GM12865 (cell line): ENCODE data around the gene LAMA2.
"Not testable (repeated sequence)": the region's sequence is repeated elsewhere in the genome, so short reads cannot be mapped to it uniquely, and the experiment has no call there.

ENCODE experiments used
- DNase-seq: peaks from one replicate; pipeline ENCODE4 v3.0.0; 2010; ENCODE audit warnings: low read depth
- H3K4me3 ChIP-seq: 2 replicates; pipeline ENCODE4 v1.5.1; 2011; ENCODE audit warnings: mild to moderate bottlenecking, low read depth, low read length, control low read depth
- TF ChIP-seq, protein P1 (sequence below): IDR thresholded peaks from 2 replicates; pipeline ENCODE4 v1.5.1; 2011; ENCODE audit warnings: low read length, control low read depth, low read depth, inconsistent platforms; ENCODE audit not compliant: insufficient read depth; ENCODE audit errors: missing control alignments

LAMA2 gene

GRCh38 chr6:129153257-129153656, 270.3 kb downstream of the LAMA2 start:
- TF ChIP-seq, protein P1, sequence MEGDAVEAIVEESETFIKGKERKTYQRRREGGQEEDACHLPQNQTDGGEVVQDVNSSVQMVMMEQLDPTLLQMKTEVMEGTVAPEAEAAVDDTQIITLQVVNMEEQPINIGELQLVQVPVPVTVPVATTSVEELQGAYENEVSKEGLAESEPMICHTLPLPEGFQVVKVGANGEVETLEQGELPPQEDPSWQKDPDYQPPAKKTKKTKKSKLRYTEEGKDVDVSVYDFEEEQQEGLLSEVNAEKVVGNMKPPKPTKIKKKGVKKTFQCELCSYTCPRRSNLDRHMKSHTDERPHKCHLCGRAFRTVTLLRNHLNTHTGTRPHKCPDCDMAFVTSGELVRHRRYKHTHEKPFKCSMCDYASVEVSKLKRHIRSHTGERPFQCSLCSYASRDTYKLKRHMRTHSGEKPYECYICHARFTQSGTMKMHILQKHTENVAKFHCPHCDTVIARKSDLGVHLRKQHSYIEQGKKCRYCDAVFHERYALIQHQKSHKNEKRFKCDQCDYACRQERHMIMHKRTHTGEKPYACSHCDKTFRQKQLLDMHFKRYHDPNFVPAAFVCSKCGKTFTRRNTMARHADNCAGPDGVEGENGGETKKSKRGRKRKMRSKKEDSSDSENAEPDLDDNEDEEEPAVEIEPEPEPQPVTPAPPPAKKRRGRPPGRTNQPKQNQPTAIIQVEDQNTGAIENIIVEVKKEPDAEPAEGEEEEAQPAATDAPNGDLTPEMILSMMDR = no peak
- no peak for DNase-seq
- no peak overlapping the region for H3K4me3 ChIP-seq

DNA sequence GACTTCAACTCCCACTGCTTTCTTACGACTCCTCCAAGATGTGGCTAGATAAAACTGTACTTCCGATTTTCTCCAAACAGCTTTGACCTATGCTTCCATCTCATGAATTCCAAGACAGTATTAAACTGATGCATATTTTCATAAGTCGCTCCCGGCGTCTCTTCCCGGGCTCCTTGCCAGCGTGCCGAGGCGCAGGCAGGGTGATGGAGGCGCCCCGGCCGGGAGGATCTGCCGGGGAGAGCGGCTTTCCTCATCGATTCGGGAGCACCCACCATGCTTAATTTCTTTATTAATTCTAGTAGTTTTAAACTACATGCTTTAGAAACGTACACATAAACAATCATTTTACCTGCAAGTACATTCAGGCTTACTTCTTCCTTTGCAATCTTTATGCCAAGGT, 276.3 kb downstream of the LAMA2 start:
- not testable (repeated sequence) for H3K4me3 ChIP-seq, DNase-seq

GRCh38 chr6:129162605-129163004, 279.7 kb downstream of the LAMA2 start:
- no peak for DNase-seq
- H3K4me3 ChIP-seq = no peak overlapping the region
- TF ChIP-seq, protein P1 = no peak

- H3K4me3 ChIP-seq = no peak overlapping the region
- DNase-seq = no peak
- TF ChIP-seq, protein P1 = no peak
These were observed 280.6 kb downstream of the LAMA2 start for GRCh38 chr6:129163551-129163950.

DNA sequence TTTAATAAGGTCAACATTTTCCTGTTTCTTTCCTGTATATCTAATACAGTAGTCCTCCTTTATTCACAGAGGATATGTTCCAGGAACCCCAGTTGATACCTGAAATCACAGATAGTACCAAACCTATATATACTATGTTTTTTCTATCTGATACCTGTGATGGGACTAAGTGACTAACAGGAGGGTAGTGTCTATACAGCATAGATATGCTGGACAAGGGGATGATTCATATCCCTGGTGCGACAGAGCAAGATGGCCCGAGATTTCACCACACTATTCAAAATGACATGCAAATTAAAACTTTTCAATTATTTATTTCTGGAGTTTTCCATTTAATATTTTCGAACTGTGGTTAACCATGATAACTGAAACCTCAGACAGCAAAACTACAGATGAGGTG, 281.1 kb downstream of the LAMA2 start:
- TF ChIP-seq, protein P1 = no peak
- no peak overlapping the region for H3K4me3 ChIP-seq
- no peak for DNase-seq

- not testable (repeated sequence) for DNase-seq, H3K4me3 ChIP-seq
These were observed 289.5 kb downstream of the LAMA2 start for GRCh38 chr6:129172279-129172995.

GRCh38 chr6:129175066-129175465, 292.1 kb downstream of the LAMA2 start:
- DNase-seq = no peak
- TF ChIP-seq, protein P1 = no peak
- H3K4me3 ChIP-seq = no peak overlapping the region

DNA sequence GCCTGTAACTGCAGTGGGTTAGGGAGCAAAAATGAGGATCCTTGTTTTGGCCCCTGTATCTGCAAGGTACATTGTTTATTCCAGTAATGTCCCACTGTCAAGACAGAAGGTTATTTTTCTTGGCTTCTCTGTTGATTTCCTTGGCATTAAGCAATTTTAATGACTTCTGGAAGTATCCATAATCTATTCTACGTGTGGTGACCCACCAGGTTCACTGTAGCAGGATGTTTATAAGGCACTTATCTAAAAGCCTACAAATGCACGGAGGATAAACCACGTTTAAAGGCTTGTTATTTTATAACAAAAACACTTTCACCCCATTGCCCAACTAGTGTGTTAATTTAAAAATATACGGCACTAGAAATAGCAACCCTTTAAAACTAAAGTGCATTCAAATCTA, 294.9 kb downstream of the LAMA2 start:
- TF ChIP-seq, protein P1 = no peak
- no peak for DNase-seq
- H3K4me3 ChIP-seq = no peak overlapping the region
